Measurements from ENCODE around the gene NHERF1. TPM values are rescaled to one million over a fixed set of nuclear protein-coding genes. Genes with fewer than 3 reads are reported as not detected.

Gene NHERF1
- total RNA-seq: 53.9 and 54.0 TPM in 2 replicates

GRCh38 chr17:74748529-74749278 is at the start of gene NHERF1:
Gene NHERF1, plus strand, starts transcription at chr17:74748628. Its CDS starts 219 bp downstream, at chr17:74748847.

GRCh38 chr17:74712756-74713155 is 35.7 kb upstream of the NHERF1 start, which contains the start of gene CD300LF:
Gene CD300LF, minus strand, starts transcription at chr17:74712923. Its CDS starts 57 bp downstream, at chr17:74712866.

GRCh38 chr17:74736513-74737298 is 11.7 kb upstream of the NHERF1 start, which contains the start of gene RAB37:
Gene RAB37, plus strand, starts transcription at chr17:74737256. Its CDS starts 17 bp downstream, at chr17:74737273.

GRCh38 chr17:74776044-74776962 is 27.9 kb downstream of the NHERF1 start, which contains the start of gene NAT9:
Gene NAT9, minus strand, starts transcription at chr17:74776345. Its CDS starts 647 bp downstream, at chr17:74775698.

Other genes with a start within 250 kb of the NHERF1 start
- gene CD300LB, start 217.2 kb upstream of the NHERF1 start, total RNA-seq: not detected in 2 replicates
- not detected in 2 replicates for gene CD300C, start 202.5 kb upstream of the NHERF1 start, total RNA-seq
- not detected in 2 replicates for gene CD300H, start 181.1 kb upstream of the NHERF1 start, total RNA-seq
- gene CD300LD, start 156.3 kb upstream of the NHERF1 start, total RNA-seq: not detected in 2 replicates
- not detected in 2 replicates for gene CD300E, start 124.9 kb upstream of the NHERF1 start, total RNA-seq
- gene CD300LF, start 35.7 kb upstream of the NHERF1 start, total RNA-seq: not detected in 2 replicates
- gene RAB37, start 11.4 kb upstream of the NHERF1 start, total RNA-seq: under 0.01 TPM in 1 of 2 replicates, not detected in the other
- 16.9 and 33.1 TPM in 2 replicates for gene NAT9, start 27.7 kb downstream of the NHERF1 start, total RNA-seq
- 0.13 TPM in 1 of 2 replicates, not detected in the other for gene GRIN2C, start 111.3 kb downstream of the NHERF1 start, total RNA-seq
- 18.9 and 28.9 TPM in 2 replicates for gene FDXR, start 124.4 kb downstream of the NHERF1 start, total RNA-seq
- gene FADS6, start 145.0 kb downstream of the NHERF1 start, total RNA-seq: not detected in 2 replicates
- gene USH1G, start 174.6 kb downstream of the NHERF1 start, total RNA-seq: not detected in 2 replicates
- not detected in 2 replicates for gene OTOP2, start 175.6 kb downstream of the NHERF1 start, total RNA-seq
- not detected in 2 replicates for gene OTOP3, start 187.3 kb downstream of the NHERF1 start, total RNA-seq
- 2.0 and 12.5 TPM in 2 replicates for gene HID1, start 224.1 kb downstream of the NHERF1 start, total RNA-seq
- 40.6 and 49.3 TPM in 2 replicates for gene CDR2L, start 239.0 kb downstream of the NHERF1 start, total RNA-seq